Urothelium cell line (cell line): ENCODE results near the gene AGAP1.

Experiments used
- DNase-seq: peaks from one replicate; pipeline ENCODE4 v3.0.0; 2011; ENCODE audit warnings: low spot score, mixed read lengths
- FAIRE-seq: peaks from 2 replicates; lab custom pipeline; 2011; peaks lifted over from hg19 to GRCh38; lab: Jason Lieb, UNC

The AGAP1 gene

GRCh38 chr2:236040600-236041328, 546.9 kb downstream of the AGAP1 start:
- FAIRE-seq = no peak
- DNase-seq = no peak

- DNase-seq (no peak), FAIRE-seq (no peak)
Measured at GRCh38 chr2:236041616-236042015, 547.8 kb downstream of the AGAP1 start.

GRCh38 chr2:236042087-236042486, 548.2 kb downstream of the AGAP1 start:
- no peak for DNase-seq
- FAIRE-seq = no peak

DNA sequence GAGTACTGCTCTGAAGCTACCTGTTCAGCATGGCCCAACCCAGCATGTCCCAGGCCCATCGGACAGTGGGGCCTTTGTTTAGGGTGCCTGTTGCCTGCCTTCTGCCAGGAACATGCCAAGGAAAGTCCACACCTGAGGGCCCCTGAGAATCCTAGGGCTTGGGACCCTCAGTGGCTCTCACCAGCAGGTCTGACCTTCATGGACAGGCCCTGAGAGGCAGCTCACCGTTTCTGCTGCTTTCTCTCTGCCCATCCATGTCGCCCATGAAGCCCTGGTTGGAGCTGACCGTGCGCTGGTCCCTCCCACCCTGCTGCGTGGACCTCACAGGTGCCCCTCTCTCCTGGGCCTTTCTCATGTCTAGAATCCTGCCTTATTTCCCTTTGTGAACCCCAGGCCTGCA, 550.3 kb downstream of the AGAP1 start:
- DNase-seq = no peak
- no peak for FAIRE-seq

- DNase-seq (no peak), FAIRE-seq (no peak)
Measured at GRCh38 chr2:236045251-236046235, 551.7 kb downstream of the AGAP1 start.

- FAIRE-seq (no peak), DNase-seq (no peak)
Measured at GRCh38 chr2:236046715-236047114, 552.9 kb downstream of the AGAP1 start.

GRCh38 chr2:236047176-236047575, 553.3 kb downstream of the AGAP1 start:
- DNase-seq (no peak), FAIRE-seq (no peak)

- FAIRE-seq (no peak), DNase-seq (no peak)
Measured at GRCh38 chr2:236047886-236048540, 554.2 kb downstream of the AGAP1 start.

DNA sequence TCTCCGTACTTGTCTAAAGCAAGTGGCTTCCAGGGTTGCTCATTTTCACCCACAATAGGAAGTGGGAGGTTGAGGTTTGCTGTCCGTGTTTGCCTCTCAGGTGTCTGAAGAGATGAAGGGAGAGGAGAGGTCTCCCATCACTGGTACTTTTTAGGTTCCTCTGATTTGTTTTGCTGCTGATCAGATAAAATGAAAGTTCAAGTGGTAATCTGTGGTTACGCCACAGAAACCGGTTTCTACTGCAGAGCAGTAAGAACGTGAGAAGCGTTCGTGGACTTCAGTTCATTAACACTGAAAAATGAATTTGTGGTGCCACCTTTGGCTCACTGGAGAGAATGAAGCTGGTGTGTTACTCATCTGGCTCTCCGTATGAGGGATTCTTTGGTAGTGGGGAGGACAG, 556.1 kb downstream of the AGAP1 start:
- FAIRE-seq (no peak), DNase-seq (no peak)

DNA sequence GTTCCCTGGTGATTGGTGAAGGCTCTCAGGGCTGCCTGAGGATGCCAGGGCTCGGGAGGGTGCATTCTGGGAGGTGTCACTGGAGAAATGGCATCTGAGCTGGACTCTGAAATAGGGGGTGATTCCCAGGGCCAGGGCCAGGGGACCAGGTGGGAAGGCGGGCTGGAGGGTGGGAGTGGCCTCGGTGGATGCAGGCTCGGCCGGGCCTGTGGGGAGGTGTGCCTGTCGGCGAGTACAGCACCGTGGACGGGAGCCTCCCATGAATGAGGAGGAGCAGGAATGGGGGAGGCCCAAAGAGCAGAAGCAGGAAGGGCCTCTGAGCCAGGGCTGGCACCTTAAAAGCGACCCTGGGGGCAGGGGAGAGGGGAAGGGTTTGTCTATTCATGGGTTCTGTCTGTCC, 557.5 kb downstream of the AGAP1 start:
- FAIRE-seq = no peak
- DNase-seq = no peak

DNA sequence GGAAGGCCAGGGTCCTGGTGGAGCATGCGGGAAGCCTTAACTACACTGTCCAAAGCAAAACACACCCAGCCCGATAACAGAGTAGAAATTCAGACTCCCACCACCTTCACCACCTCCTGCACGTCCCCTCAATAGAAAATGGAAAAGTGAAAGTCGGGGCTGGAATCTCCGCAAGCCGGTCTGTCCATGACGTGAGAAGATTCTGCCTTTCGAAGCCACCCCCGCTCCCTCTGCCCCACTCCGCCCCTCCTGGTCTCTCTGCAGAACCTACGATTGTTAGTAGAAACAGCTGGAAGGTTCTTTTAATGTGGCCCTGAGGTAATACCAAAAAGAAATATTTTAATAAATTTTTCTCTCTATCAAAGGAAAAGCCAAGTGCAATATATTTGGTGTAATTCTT, 558.0 kb downstream of the AGAP1 start:
- FAIRE-seq = no peak
- no peak for DNase-seq

DNA sequence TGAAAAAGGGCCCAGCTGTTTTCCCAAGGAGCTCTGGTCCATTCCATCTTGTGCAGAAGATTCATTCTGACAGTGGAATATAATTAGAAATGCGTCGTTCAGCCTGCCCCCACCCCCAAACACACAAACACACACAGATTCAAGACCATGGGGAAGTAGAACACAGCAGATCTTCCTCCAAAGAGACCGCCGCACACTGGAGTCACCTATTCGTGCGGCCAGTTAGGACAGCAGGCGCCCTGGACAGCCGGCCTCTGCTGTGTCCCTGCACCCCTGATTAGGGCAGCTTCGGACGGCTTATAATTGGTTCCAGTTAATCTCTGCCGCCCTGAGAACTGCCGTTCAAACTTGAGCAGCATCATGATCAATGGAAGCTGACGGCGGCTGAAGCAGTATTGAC, 558.4 kb downstream of the AGAP1 start:
- DNase-seq = no peak
- FAIRE-seq = no peak

GRCh38 chr2:236052926-236053821, 559.3 kb downstream of the AGAP1 start:
- no peak for FAIRE-seq

DNA sequence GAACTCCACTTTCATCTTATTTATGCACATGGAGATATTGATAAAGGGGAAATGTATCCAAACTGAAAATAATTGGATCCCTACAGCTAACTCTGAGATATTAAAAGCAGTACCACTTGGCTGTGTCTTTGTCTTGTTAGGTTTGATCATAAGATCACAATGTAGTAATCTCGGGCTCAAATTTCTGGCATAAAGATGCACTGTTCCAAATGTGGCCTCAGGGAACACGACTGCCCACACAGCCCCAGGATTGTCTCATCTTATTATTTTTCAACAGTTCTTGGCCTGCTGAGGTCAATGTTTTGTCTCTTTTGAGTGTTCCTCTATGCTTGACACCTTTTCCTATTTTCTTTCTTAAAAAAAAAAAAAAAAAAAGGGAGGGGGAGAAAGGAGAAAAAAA, 560.3 kb downstream of the AGAP1 start:
- FAIRE-seq (no peak), DNase-seq (no peak)

More at GRCh38 chr2:236052926-236053821, 559.3 kb downstream of the AGAP1 start:
- no peak for DNase-seq

GRCh38 chr2:236054621-236055305, 560.9 kb downstream of the AGAP1 start:
- DNase-seq (no peak), FAIRE-seq (no peak)

DNA sequence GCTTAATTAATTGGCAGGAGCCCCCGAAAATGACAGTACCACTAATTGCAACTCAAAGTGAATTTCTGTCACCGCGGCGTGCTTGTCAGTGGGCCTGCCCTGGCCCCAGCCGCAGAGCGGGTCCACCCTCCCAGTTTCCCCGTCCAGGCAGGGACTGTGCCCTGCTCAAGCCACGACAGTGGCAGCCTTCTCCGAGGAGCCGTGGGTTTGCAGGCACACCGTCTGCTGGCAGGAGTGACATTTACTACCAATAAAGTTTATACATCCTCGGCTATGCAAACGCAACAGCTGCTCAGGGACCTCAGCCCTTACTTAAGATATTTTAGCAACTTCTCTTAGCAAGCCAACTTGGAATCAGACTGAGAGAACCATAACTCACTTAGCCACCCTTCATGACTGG, 561.6 kb downstream of the AGAP1 start:
- FAIRE-seq (no peak), DNase-seq (no peak)

- FAIRE-seq = no peak
Measured at GRCh38 chr2:236056141-236056540, 562.3 kb downstream of the AGAP1 start.

DNA sequence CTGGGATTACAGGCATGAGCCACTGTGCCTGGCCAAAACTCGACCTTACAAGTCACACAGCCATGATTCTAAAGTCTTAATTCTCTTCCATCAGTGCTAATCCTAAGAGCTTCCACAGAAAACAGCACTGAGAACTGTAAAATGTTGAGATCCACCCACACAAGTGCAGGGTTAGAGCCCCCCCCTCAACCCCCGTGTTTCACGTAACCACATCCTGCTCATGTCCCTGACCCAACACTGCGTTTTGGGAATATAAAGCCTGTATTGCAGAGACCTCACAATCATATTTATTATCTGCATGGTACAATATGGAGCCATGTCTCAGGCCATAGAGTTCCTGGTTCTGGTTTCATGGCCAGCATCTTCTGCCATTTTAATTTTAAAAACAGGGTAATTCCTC, 563.5 kb downstream of the AGAP1 start:
- DNase-seq = no peak
- no peak for FAIRE-seq

More at GRCh38 chr2:236056141-236056540, 562.3 kb downstream of the AGAP1 start:
- no peak for DNase-seq

- FAIRE-seq = no peak
Measured at GRCh38 chr2:236061497-236061896, 567.7 kb downstream of the AGAP1 start.

DNA sequence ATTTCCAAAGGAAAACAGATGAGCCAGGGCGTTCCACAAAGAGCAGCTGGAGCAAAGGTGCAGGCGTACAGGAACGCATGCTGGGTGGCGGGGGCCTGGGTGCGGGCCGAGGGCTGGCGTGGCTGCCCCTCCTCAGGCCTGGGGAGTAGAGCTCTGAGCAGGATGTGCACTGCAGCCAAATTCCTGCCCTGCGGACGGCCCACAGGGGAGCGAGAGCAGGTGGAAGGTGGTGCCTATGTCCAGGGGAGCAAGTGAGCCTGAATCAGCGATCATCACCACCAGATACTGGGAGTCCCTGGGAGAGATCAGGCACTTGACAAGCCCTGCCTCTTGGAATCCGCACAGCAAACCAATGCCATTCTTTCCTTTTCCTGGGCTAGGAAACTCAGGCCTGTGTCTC, 568.1 kb downstream of the AGAP1 start:
- FAIRE-seq (no peak), DNase-seq (no peak)

More at GRCh38 chr2:236061497-236061896, 567.7 kb downstream of the AGAP1 start:
- DNase-seq = no peak
